ENCODE data around the gene KRT12.
A peak's percentile ranks its signal among the peaks of the same experiment; 100 is the strongest.
"Not testable (repeated sequence)": the region's sequence is repeated elsewhere in the genome, so short reads cannot be mapped to it uniquely, and the experiment has no call there.

Gene KRT12

DNA sequence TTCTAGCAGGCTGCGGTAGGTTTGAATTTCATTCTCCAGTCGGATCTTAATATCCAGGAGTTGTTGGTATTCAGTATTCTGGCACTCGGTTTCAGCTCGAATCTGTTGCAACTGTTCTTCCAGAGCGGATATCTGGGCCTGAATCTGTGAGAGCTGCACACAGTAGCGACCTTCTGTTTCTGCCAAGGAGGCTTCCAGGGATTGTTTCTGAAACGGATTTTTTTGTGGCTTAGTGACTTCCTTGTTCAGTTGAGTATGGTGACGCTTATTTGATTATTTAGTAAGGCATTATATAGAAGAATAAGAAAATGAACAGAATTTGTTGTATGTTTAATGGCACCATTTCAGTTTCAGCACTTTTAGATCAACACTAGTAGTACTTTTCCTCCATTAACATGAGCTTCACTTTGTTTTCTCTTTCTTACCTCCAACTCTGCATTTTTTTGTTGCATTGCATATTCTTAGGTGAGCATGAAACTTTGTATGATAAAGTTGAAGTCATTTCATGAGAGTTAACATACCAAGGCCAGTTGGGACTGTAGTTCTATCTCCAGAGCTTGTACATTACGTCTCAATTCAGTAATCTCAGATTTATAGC is 47.4 kb downstream of the KRT12 start:
- TF ChIP-seq CTCF (IDR thresholded peaks at IDR 0.05; ENCODE audit: low read depth, low read length): no peak
- in situ Hi-C loops (cut with HindIII; ENCODE audit: low sequenced_read_pairs): no loop called here
- peak; percentile 4 for DNase-seq (ENCODE audit: low read depth, low spot score)
- peak overlapping the region; percentile 57 for H3K4me3 ChIP-seq (ENCODE audit: low read depth, low read length)

DNA sequence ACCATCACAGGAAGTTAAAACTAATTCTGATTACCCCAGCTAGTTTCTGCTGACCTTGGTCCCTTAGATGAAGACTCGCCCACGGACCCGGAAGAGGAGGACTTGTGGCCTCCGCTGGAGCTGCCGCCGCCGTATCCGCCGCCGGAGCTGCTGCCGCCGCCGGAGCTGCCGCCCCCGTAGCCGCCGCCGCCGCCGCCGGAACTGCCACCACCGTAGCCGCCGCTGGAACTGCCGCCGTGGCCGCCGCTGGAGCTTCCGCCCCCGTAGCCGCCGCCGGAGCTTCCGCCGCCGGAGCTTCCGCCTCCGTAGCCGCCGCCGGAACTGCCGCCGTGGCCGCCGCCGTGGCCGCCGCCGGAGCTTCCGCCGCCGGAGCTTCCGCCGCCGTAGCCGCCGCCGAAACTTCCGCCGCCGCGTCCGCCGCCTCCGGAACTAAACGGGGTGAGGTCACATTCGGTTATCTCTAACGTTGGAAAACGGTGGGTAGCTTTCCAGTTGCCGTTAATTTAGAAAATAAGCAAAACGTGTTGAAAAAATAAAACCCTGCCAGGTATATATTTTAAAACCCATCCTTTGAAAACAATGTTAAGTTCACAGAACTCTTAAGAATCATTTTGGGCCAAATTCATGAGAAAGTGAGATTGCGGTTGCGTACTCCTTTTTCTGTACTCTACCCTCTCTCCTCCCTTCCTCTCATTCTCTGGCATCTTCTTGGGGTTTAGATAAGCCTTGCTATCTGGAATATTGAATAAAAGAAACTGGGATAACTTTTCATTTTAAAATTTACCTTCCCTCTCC is 48.1 kb downstream of the KRT12 start:
- H3K4me3 ChIP-seq (ENCODE audit: low read depth, low read length): peak overlapping the region; percentile 65
- no peak for TF ChIP-seq CTCF (IDR thresholded peaks at IDR 0.05; ENCODE audit: low read depth, low read length)
- DNase-seq (ENCODE audit: low read depth, low spot score): peak; percentile 87
- in situ Hi-C loops (cut with HindIII; ENCODE audit: low sequenced_read_pairs): no loop called here

DNA sequence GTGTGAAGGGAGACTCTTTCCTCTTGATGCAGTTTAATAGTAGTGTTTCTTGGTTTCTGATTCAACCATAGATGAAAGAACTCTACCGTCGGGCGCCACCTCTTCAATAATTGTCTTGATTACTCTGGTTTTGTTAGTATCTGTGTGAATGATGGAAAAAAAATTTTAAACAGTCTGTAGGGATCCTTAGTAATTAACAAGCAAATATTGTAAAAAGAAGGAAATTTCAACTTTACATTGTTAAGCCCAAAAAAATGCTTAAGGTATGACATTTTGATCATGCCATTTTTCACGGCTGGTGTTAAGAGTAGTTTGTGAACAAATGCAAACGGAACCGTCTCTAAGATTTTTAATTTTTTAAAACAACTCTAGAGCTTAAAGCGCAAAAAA is 48.7 kb downstream of the KRT12 start:
- no peak for DNase-seq (ENCODE audit: low read depth, low spot score)
- in situ Hi-C loops (cut with HindIII; ENCODE audit: low sequenced_read_pairs): no loop called here
- no peak for TF ChIP-seq CTCF (IDR thresholded peaks at IDR 0.05; ENCODE audit: low read depth, low read length)
- H3K4me3 ChIP-seq (ENCODE audit: low read depth, low read length): peak overlapping the region; percentile 65

- in situ Hi-C loops (cut with HindIII; ENCODE audit: low sequenced_read_pairs): no loop called here
- no peak overlapping the region for H3K4me3 ChIP-seq (ENCODE audit: low read depth, low read length)
- no peak for DNase-seq (ENCODE audit: low read depth, low spot score)
- TF ChIP-seq CTCF (IDR thresholded peaks at IDR 0.05; ENCODE audit: low read depth, low read length): no peak
Observed at GRCh38 chr17:40817103-40817682, 49.8 kb downstream of the KRT12 start.

DNA sequence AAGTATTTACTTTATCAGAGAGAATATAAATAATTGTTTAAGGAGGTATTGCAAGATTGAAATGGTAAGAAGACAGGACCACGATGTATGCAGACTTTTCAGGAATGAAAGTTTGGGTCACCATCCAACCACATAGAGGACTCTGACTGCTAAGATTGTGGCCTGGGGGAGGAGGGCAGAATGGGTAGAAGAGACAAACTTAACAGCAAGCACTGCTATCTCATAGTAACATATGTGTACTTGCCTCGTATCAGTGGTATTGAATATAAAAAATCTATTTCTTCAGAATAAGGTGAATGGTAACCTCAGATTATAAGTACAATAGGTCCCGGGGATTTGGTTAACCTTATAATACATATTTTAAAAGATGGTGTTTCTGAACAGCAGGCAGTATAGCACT is 50.5 kb downstream of the KRT12 start:
- no peak for DNase-seq (ENCODE audit: low read depth, low spot score)
- H3K4me3 ChIP-seq (ENCODE audit: low read depth, low read length): no peak overlapping the region
- in situ Hi-C loops (cut with HindIII; ENCODE audit: low sequenced_read_pairs): no loop called here
- no peak for TF ChIP-seq CTCF (IDR thresholded peaks at IDR 0.05; ENCODE audit: low read depth, low read length)

- no peak for TF ChIP-seq CTCF (IDR thresholded peaks at IDR 0.05; ENCODE audit: low read depth, low read length)
- in situ Hi-C loops (cut with HindIII; ENCODE audit: low sequenced_read_pairs): no loop called here
- no peak overlapping the region for H3K4me3 ChIP-seq (ENCODE audit: low read depth, low read length)
- DNase-seq (ENCODE audit: low read depth, low spot score): no peak
Observed at GRCh38 chr17:40815381-40815780, 51.6 kb downstream of the KRT12 start.

- H3K4me3 ChIP-seq (ENCODE audit: low read depth, low read length); in situ Hi-C loops (cut with HindIII; ENCODE audit: low sequenced_read_pairs); DNase-seq (ENCODE audit: low read depth, low spot score): not testable (repeated sequence)
Observed at GRCh38 chr17:40814657-40815056, 52.4 kb downstream of the KRT12 start.
